Chondrocyte (in vitro differentiated cells): Measurements from ENCODE around the gene SHANK3. TPM values are rescaled to one million over a fixed set of nuclear protein-coding genes. Genes with fewer than 3 reads are reported as not detected.
"Not testable (repeated sequence)": the region's sequence is repeated elsewhere in the genome, so short reads cannot be mapped to it uniquely, and the experiment has no call there.

Source experiments
- DNase-seq: peaks from one replicate; pipeline ENCODE4 v3.0.0; 2021; ENCODE audit warnings: mixed read lengths, low spot score
- H3K27ac Mint-ChIP-seq: one replicate; pipeline ENCODE4 v1.8.0; 2021; ENCODE audit warnings: mild to moderate bottlenecking, moderate library complexity, mixed read lengths; ENCODE audit not compliant: unreplicated experiment
- H3K27me3 Mint-ChIP-seq: 2 replicates; pipeline ENCODE4 v1.8.0; 2021; ENCODE audit warnings: low read depth, mixed read lengths
- H3K36me3 Mint-ChIP-seq: 2 replicates; pipeline ENCODE4 v1.8.0; 2021; ENCODE audit warnings: low read depth, mixed read lengths
- H3K4me1 Mint-ChIP-seq: 2 replicates; pipeline ENCODE4 v1.8.0; 2021; ENCODE audit warnings: low read depth, mild to moderate bottlenecking, mixed read lengths
- H3K4me3 Mint-ChIP-seq: one replicate; pipeline ENCODE4 v1.8.0; 2021; ENCODE audit warnings: mild to moderate bottlenecking, moderate library complexity, mixed read lengths; ENCODE audit not compliant: unreplicated experiment
- H3K9me3 Mint-ChIP-seq: 2 replicates; pipeline ENCODE4 v1.8.0; 2021; ENCODE audit warnings: low read depth, mixed read lengths
- total RNA-seq: library from RNA; stranded (reverse); gene quantifications from 3 replicates; pipeline ENCODE4 v1.2.1, GENCODE V29; 2021
- TF ChIP-seq, protein P1 (sequence below): fragments of 200-600 bp; sonication (generic); IDR thresholded peaks from 2 replicates; pipeline ENCODE4 v1.5.0; 2021; ENCODE audit warnings: antibody characterized with exemption, mild to moderate bottlenecking, moderate library complexity

The SHANK3 gene
- total RNA-seq, 1 donor from 2014 or later: 7.0 TPM

DNA sequence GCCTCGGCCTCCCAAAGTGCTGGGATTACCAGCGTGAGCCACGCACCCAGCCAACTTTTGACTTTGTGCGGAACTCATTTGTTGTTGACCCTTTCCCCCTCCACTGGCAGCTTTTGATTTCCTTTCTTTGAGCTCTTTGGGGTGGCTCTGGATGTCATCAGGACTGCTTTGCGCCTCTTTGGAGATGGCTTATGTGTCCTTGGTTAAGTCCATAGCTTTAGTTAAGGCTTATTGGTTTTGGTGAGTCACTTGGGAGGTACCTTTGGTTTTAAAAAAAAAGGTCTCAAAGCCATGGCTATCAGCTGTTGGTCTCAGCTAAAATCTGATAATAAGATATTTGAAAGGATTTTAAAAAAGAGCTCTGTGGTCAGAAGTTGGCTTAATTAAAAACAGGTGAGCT is 39.5 kb upstream of the SHANK3 start:
- Mint-ChIP-seq H3K27me3 (no peaks in the 10 kb centered on the region), H3K4me3 (no peak overlapping the region), H3K9me3 (no peaks in the 10 kb centered on the region), H3K4me1 (peaks cover 8% of the 10 kb centered on the region), H3K36me3 (no peaks in the 10 kb centered on the region), H3K27ac (no peak overlapping the region)
- no peak for DNase-seq
- TF ChIP-seq, protein P1, sequence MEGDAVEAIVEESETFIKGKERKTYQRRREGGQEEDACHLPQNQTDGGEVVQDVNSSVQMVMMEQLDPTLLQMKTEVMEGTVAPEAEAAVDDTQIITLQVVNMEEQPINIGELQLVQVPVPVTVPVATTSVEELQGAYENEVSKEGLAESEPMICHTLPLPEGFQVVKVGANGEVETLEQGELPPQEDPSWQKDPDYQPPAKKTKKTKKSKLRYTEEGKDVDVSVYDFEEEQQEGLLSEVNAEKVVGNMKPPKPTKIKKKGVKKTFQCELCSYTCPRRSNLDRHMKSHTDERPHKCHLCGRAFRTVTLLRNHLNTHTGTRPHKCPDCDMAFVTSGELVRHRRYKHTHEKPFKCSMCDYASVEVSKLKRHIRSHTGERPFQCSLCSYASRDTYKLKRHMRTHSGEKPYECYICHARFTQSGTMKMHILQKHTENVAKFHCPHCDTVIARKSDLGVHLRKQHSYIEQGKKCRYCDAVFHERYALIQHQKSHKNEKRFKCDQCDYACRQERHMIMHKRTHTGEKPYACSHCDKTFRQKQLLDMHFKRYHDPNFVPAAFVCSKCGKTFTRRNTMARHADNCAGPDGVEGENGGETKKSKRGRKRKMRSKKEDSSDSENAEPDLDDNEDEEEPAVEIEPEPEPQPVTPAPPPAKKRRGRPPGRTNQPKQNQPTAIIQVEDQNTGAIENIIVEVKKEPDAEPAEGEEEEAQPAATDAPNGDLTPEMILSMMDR: no peak

DNA sequence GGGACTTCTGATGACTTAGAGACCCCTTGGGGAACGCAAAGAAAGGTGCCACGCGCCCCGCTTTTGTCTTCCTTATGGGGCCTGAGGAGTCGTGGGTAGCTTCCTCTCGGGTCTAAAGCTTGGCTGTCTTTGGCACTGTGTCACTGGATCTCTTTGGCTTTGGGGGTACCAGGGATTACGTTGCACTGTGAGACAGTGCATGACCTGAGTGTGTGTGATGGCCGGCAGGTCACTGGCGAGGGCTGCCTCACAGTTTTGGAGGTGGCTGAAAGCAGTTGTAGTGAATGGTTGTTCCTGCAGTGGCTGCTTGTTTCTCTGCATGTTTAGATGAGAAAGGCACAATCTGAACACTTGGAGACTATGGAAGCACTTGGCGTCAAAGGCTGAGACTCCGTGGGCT is 38.9 kb upstream of the SHANK3 start:
- TF ChIP-seq, protein P1: no peak
- no peaks in the 10 kb centered on the region for H3K27me3 Mint-ChIP-seq
- no peak for DNase-seq
- no peaks in the 10 kb centered on the region for H3K36me3 Mint-ChIP-seq
- H3K27ac Mint-ChIP-seq: no peak overlapping the region
- H3K9me3 Mint-ChIP-seq: no peaks in the 10 kb centered on the region
- peaks cover 2% of the 10 kb centered on the region for H3K4me1 Mint-ChIP-seq
- H3K4me3 Mint-ChIP-seq: no peak overlapping the region

DNA sequence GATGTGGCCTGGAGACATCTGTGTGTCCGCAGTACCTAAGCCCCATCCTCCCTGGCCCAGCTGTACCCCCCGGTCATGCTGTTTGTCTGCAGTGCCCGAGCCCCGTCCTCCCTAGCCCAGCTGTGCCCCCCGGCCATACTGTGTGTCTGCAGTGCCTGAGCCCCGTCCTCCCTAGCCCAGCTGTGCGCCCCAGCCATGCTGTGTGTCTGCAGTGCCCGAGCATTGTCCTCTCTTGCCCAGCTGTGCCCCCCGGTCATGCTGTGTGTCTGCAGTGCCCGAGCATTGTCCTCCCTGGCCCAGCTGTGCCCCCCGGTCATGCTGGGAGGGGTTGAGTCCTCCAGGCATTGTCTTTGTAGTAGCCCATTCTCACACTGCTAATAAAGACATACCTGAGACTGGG is 37.0 kb upstream of the SHANK3 start:
- H3K27ac Mint-ChIP-seq: no peak overlapping the region
- H3K36me3 Mint-ChIP-seq: no peaks in the 10 kb centered on the region
- H3K27me3 Mint-ChIP-seq: no peaks in the 10 kb centered on the region
- TF ChIP-seq, protein P1: no peak
- H3K4me1 Mint-ChIP-seq: no peaks in the 10 kb centered on the region
- DNase-seq: no peak
- no peak overlapping the region for H3K4me3 Mint-ChIP-seq
- no peaks in the 10 kb centered on the region for H3K9me3 Mint-ChIP-seq

DNA sequence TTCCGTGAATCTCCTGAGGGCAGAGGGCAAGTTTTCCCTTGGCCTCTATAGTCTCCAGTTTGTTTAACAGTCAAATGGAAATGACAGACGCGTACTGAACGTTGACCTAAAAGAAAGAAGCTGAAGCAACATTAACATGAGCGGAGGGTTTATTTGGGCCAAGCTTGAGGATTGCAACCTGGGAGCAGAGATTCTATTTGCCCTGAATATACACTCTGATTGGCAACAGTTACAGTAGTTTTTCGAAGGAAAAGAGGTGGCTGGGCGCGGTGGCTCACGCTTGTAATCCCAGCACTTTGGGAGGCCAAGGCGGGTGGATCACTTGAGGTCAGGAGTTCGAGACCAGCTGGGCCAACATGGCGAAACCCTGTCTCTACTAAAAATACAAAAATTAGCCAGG is 32.3 kb upstream of the SHANK3 start:
- H3K9me3 Mint-ChIP-seq, H3K4me3 Mint-ChIP-seq, H3K36me3 Mint-ChIP-seq, DNase-seq, H3K27me3 Mint-ChIP-seq, H3K4me1 Mint-ChIP-seq, H3K27ac Mint-ChIP-seq: not testable (repeated sequence)

DNA sequence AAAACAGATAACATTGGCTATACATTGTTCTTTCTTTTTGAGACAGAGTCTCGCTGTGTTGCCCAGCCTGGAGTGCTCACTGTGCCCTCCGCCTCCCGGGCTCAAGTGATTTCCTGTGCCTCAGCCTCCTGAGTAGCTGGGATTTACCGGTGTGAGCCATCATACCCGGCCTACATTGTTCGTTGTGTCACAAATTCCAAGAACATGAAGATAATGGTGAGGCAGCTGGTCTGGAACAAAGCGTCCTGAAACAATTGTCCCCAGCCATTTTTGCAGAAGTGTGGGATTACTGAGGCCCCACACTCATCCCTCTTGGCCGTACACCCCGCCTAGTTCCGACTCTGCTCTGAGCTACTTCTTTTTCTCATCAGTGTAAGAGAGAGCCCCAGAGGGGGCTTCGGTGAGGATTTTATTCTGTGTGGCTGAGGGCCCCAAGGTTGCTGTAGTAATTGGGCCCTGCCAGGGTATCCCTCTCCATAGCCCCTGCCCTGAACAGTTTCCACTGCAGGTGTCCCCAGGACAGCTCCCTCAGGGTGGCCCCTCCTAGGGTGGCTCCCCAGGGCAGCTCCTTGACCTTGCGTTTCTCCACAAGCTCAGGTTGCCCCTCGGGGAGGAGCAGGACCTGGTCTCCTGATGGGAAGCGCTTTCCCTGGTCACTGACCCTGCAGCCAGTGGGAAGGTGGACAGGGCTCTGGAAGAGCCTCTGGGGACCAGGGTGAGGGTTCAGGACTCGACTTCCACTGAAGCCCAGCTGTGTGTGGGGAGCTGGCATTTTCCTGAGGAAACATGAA is 31.6 kb upstream of the SHANK3 start:
- TF ChIP-seq, protein P1: no peak
- H3K27ac Mint-ChIP-seq: no peak overlapping the region
- H3K27me3 Mint-ChIP-seq: peaks cover 2% of the 10 kb centered on the region
- no peak for DNase-seq
- peaks cover 8% of the 10 kb centered on the region for H3K4me1 Mint-ChIP-seq
- no peaks in the 10 kb centered on the region for H3K36me3 Mint-ChIP-seq
- H3K9me3 Mint-ChIP-seq: no peaks in the 10 kb centered on the region
- no peak overlapping the region for H3K4me3 Mint-ChIP-seq
